ENCODE data around the gene EXOSC1.
A peak's percentile ranks its signal among the peaks of the same experiment; 100 is the strongest.

Gene EXOSC1

GRCh38 chr10:97404044-97404443 lies 41.8 kb downstream of the EXOSC1 start:
- Histone ChIP-seq H2AFZ (ENCODE audit: low read depth, low read length) (no peak overlapping the region), H3K27ac (ENCODE audit: low read length) (no peak overlapping the region), H3K4me2 (ENCODE audit: low read length) (no peak overlapping the region), H3K79me2 (ENCODE audit: low read length) (peaks cover 17% of the 10 kb centered on the region), H3K27me3 (ENCODE audit: low read depth, low read length) (no peaks in the 10 kb centered on the region), H4K20me1 (ENCODE audit: insufficient read depth, low read length) (no peaks in the 10 kb centered on the region), H3K4me1 (ENCODE audit: low read length) (peaks cover 6% of the 10 kb centered on the region; the same call in 1 of the 2 replicates), H3K9ac (ENCODE audit: low read length) (no peak overlapping the region), H3K4me3 (ENCODE audit: low read length) (no peak overlapping the region), H3K36me3 (replicated peaks; ENCODE audit: low read depth, low read length) (no peaks in the 10 kb centered on the region), H3K9me3 (ENCODE audit: insufficient read depth, low read length) (no peaks in the 10 kb centered on the region)
- no peak for TF ChIP-seq CTCF (IDR thresholded peaks at IDR 0.05; ENCODE audit: low read depth, low read length)
- TF ChIP-seq EZH2phosphoT487 (IDR thresholded peaks at IDR 0.05; ENCODE audit: low read depth), result no peak

GRCh38 chr10:97401455-97401919 lies 44.3 kb downstream of the EXOSC1 start:
- H3K4me1 ChIP-seq (ENCODE audit: low read length), result peaks cover 3% of the 10 kb centered on the region; the same call in 1 of the 2 replicates
- H3K27ac ChIP-seq (ENCODE audit: low read length), result no peak overlapping the region
- H4K20me1 ChIP-seq (ENCODE audit: insufficient read depth, low read length), result no peaks in the 10 kb centered on the region
- TF ChIP-seq EZH2phosphoT487 (IDR thresholded peaks at IDR 0.05; ENCODE audit: low read depth), result no peak
- TF ChIP-seq CTCF (IDR thresholded peaks at IDR 0.05; ENCODE audit: low read depth, low read length), result no peak
- H3K4me3 ChIP-seq (ENCODE audit: low read length), result peak overlapping the region; percentile 93
- peak overlapping the region; percentile 53 for H3K9ac ChIP-seq (ENCODE audit: low read length)
- H3K9me3 ChIP-seq (ENCODE audit: insufficient read depth, low read length), result no peaks in the 10 kb centered on the region
- H3K4me2 ChIP-seq (ENCODE audit: low read length), result peak overlapping the region; percentile 59
- H3K36me3 ChIP-seq (replicated peaks; ENCODE audit: low read depth, low read length), result no peaks in the 10 kb centered on the region
- H2AFZ ChIP-seq (ENCODE audit: low read depth, low read length), result peak overlapping the region; percentile 92
- no peaks in the 10 kb centered on the region for H3K27me3 ChIP-seq (ENCODE audit: low read depth, low read length)
- H3K79me2 ChIP-seq (ENCODE audit: low read length), result peaks cover 18% of the 10 kb centered on the region

- H3K9ac ChIP-seq (ENCODE audit: low read length), result peak within 1 kb of the TSS; percentile 70
- no peaks in the 10 kb centered on the region for H3K36me3 ChIP-seq (replicated peaks; ENCODE audit: low read depth, low read length)
- no peaks in the 10 kb centered on the region for H3K9me3 ChIP-seq (ENCODE audit: insufficient read depth, low read length)
- H3K4me2 ChIP-seq (ENCODE audit: low read length), result peak within 1 kb of the TSS; percentile 85
- peaks cover 18% of the 10 kb centered on the region for H3K79me2 ChIP-seq (ENCODE audit: low read length)
- peak within 1 kb of the TSS; percentile 93 for H3K4me3 ChIP-seq (ENCODE audit: low read length)
- H3K4me1 ChIP-seq (ENCODE audit: low read length), result peaks cover 3% of the 10 kb centered on the region; the same call in 1 of the 2 replicates
- peak within 1 kb of the TSS; percentile 43 for H3K27ac ChIP-seq (ENCODE audit: low read length)
- H3K27me3 ChIP-seq (ENCODE audit: low read depth, low read length), result no peaks in the 10 kb centered on the region
- no peak for TF ChIP-seq CTCF (IDR thresholded peaks at IDR 0.05; ENCODE audit: low read depth, low read length)
- TF ChIP-seq EZH2phosphoT487 (IDR thresholded peaks at IDR 0.05; ENCODE audit: low read depth), result no peak
- no peaks in the 10 kb centered on the region for H4K20me1 ChIP-seq (ENCODE audit: insufficient read depth, low read length)
- peak within 1 kb of the TSS; percentile 92 for H2AFZ ChIP-seq (ENCODE audit: low read depth, low read length)
Measured at GRCh38 chr10:97400665-97401454, 44.9 kb downstream of the EXOSC1 start, which contains the start of gene RRP12. TSS of gene RRP12 (minus strand) at chr10:97401340. CDS start at chr10:97401231, 109 bp downstream.

- Histone ChIP-seq H3K36me3 (replicated peaks; ENCODE audit: low read depth, low read length) (no peaks in the 10 kb centered on the region), H3K4me2 (ENCODE audit: low read length) (peak overlapping the region; percentile 85), H3K4me1 (ENCODE audit: low read length) (peaks cover 3% of the 10 kb centered on the region; the same call in 1 of the 2 replicates), H3K27me3 (ENCODE audit: low read depth, low read length) (no peaks in the 10 kb centered on the region), H2AFZ (ENCODE audit: low read depth, low read length) (no peak overlapping the region), H4K20me1 (ENCODE audit: insufficient read depth, low read length) (no peaks in the 10 kb centered on the region), H3K4me3 (ENCODE audit: low read length) (peak overlapping the region; percentile 93), H3K9ac (ENCODE audit: low read length) (peak overlapping the region; percentile 70), H3K79me2 (ENCODE audit: low read length) (peaks cover 18% of the 10 kb centered on the region), H3K27ac (ENCODE audit: low read length) (peak overlapping the region; percentile 43), H3K9me3 (ENCODE audit: insufficient read depth, low read length) (no peaks in the 10 kb centered on the region)
- TF ChIP-seq CTCF (IDR thresholded peaks at IDR 0.05; ENCODE audit: low read depth, low read length) (no peak), EZH2phosphoT487 (IDR thresholded peaks at IDR 0.05; ENCODE audit: low read depth) (no peak)
Measured at GRCh38 chr10:97399843-97400545, 45.8 kb downstream of the EXOSC1 start.
